ENCODE data around the gene TMEM14B. TPM values are rescaled to one million over a fixed set of nuclear protein-coding genes. Genes with fewer than 3 reads are reported as not detected.
"Not testable (repeated sequence)": the region's sequence is repeated elsewhere in the genome, so short reads cannot be mapped to it uniquely, and the experiment has no call there.

TMEM14B gene
- total RNA-seq, 1 donor from 2014 or later = 59.1 TPM

- intact Hi-C loops (cut with DNase I) = loop anchor here (10.0 kb wide), 1 partner anchor 335 kb away; no protein-coding TSS in a partner anchor
- Histone ChIP-seq H3K27ac (no peak overlapping the region), H3K9me3 (no peaks in the 10 kb centered on the region), H3K4me3 (no peak overlapping the region), H3K4me1 (no peaks in the 10 kb centered on the region), H3K36me3 (peaks cover 5 to 7% of the 10 kb centered on the region in 2 donors), H3K27me3 (no peaks in the 10 kb centered on the region)
- no peak for DNase-seq (ENCODE audit: low spot score in 2 of 2)
- TF ChIP-seq CTCF (IDR thresholded peaks at IDR 0.05) = no peak
Observed at GRCh38 chr6:10740061-10740460, 7.5 kb upstream of the TMEM14B start.

GRCh38 chr6:10741643-10742042, 6.0 kb upstream of the TMEM14B start:
- H3K4me3 ChIP-seq; H3K27me3 ChIP-seq; H3K36me3 ChIP-seq; H3K9me3 ChIP-seq; DNase-seq (ENCODE audit: low spot score in 2 of 2); H3K27ac ChIP-seq; H3K4me1 ChIP-seq: not testable (repeated sequence)
- intact Hi-C loops (cut with DNase I) = loop anchor here (10.0 kb wide), 1 partner anchor 337 kb away; no protein-coding TSS in a partner anchor

- Histone ChIP-seq H3K4me1 (peaks cover 0 to 2% of the 10 kb centered on the region in 2 donors), H3K36me3 (peaks cover 5 to 7% of the 10 kb centered on the region in 2 donors), H3K27me3 (no peaks in the 10 kb centered on the region), H3K4me3 (no peak overlapping the region), H3K27ac (no peak overlapping the region), H3K9me3 (no peaks in the 10 kb centered on the region)
- DNase-seq (ENCODE audit: low spot score in 2 of 2) = no peak
- no peak for TF ChIP-seq CTCF (IDR thresholded peaks at IDR 0.05)
- intact Hi-C loops (cut with DNase I) = loop anchor here (10.0 kb wide), 1 partner anchor 337 kb away; no protein-coding TSS in a partner anchor
Observed at GRCh38 chr6:10742251-10742650, 5.4 kb upstream of the TMEM14B start.

- intact Hi-C loops (cut with DNase I) = loop anchor here (10.0 kb wide), 1 partner anchor 339 kb away; no protein-coding TSS in a partner anchor
- Histone ChIP-seq H3K36me3 (peaks cover 5 to 7% of the 10 kb centered on the region in 2 donors), H3K9me3 (no peaks in the 10 kb centered on the region), H3K27ac (no peak overlapping the region), H3K27me3 (no peaks in the 10 kb centered on the region), H3K4me1 (peaks cover 2 to 5% of the 10 kb centered on the region in 2 donors), H3K4me3 (no peak overlapping the region)
- TF ChIP-seq CTCF (IDR thresholded peaks at IDR 0.05) = no peak
- DNase-seq (ENCODE audit: low spot score in 2 of 2) = no peak
Observed at GRCh38 chr6:10743515-10743914, 4.1 kb upstream of the TMEM14B start.

GRCh38 chr6:10745116-10745515, 2.5 kb upstream of the TMEM14B start:
- no peak for TF ChIP-seq CTCF (IDR thresholded peaks at IDR 0.05)
- Histone ChIP-seq H3K27ac (no peak overlapping the region), H3K36me3 (peaks cover 10% of the 10 kb centered on the region in 2 donors), H3K4me1 (peaks cover 14 to 19% of the 10 kb centered on the region in 2 donors), H3K27me3 (no peaks in the 10 kb centered on the region), H3K9me3 (no peaks in the 10 kb centered on the region), H3K4me3 (no peak overlapping the region)
- intact Hi-C loops (cut with DNase I) = loop anchor here (10.0 kb wide), 1 partner anchor 340 kb away; no protein-coding TSS in a partner anchor
- DNase-seq (ENCODE audit: low spot score in 2 of 2) = no peak

GRCh38 chr6:10746915-10747250, 722 bp upstream of the TMEM14B start:
- peak in 1 of 2 donors; percentile 66 for DNase-seq (ENCODE audit: low spot score in 2 of 2)
- peaks cover 14 to 20% of the 10 kb centered on the region in 2 donors for H3K4me1 ChIP-seq
- H3K9me3 ChIP-seq = no peaks in the 10 kb centered on the region
- intact Hi-C loops (cut with DNase I) = loop anchor here (1.0 to 10.0 kb wide), 3 partner anchors 25 to 342 kb away; partner anchors contain the start of genes C6orf52 and PAK1IP1
- no peaks in the 10 kb centered on the region for H3K27me3 ChIP-seq
- peak overlapping the region; percentile 77 to 78 for H3K27ac ChIP-seq
- H3K36me3 ChIP-seq = peaks cover 18 to 21% of the 10 kb centered on the region in 2 donors
- H3K4me3 ChIP-seq = peak overlapping the region; percentile 87 to 88
- no peak for TF ChIP-seq CTCF (IDR thresholded peaks at IDR 0.05)

All from ascending aorta (tissue), 2 donors.